A673 (cell line): ENCODE measurements around the gene METTL18.

Experiments used
- CTCF ChIP-seq: fragments of 300-800, 200-600 bp; sonication (generic); conservative IDR thresholded peaks from 2 replicates; pipeline ENCODE4 v1.5.1; 2017; ENCODE audit warnings: low read depth, mild to moderate bottlenecking, antibody characterized with exemption, low read length, moderate library complexity, mixed read lengths
- EZH2 ChIP-seq: fragments of 200-600 bp; sonication (generic); IDR thresholded peaks from 2 replicates; pipeline ENCODE4 v1.6.1; 2017; ENCODE audit warnings: borderline replicate concordance, low read depth, mild to moderate bottlenecking, mixed read lengths, antibody characterized with exemption, low read length; ENCODE audit not compliant: poor library complexity, severe bottlenecking

- TF ChIP-seq CTCF (no peak), EZH2 (no peak)
Measured at GRCh38 chr1:169838942-169839341, 44.2 kb upstream of the METTL18 start.
